ENCODE data around the gene NLRP13.

GRCh38 chr19:55898911-55899310, 33.2 kb downstream of the NLRP13 start:
- TF ChIP-seq SIN3A (IDR thresholded peaks at IDR 0.05; ENCODE audit: low read depth, low read length) = no peak
- TF ChIP-seq, protein P1, sequence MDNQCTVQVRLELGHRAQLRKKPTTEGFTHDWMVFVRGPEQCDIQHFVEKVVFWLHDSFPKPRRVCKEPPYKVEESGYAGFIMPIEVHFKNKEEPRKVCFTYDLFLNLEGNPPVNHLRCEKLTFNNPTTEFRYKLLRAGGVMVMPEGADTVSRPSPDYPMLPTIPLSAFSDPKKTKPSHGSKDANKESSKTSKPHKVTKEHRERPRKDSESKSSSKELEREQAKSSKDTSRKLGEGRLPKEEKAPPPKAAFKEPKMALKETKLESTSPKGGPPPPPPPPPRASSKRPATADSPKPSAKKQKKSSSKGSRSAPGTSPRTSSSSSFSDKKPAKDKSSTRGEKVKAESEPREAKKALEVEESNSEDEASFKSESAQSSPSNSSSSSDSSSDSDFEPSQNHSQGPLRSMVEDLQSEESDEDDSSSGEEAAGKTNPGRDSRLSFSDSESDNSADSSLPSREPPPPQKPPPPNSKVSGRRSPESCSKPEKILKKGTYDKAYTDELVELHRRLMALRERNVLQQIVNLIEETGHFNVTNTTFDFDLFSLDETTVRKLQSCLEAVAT (IDR thresholded peaks at IDR 0.05) = no peak
- TF ChIP-seq NFYB (IDR thresholded peaks at IDR 0.05; ENCODE audit: insufficient read depth, low read depth, low read length) = no peak
- no peak for TF ChIP-seq FOXM1 (IDR thresholded peaks at IDR 0.05; ENCODE audit: low read depth, low read length)
- no peak for TF ChIP-seq RFX5 (IDR thresholded peaks at IDR 0.05; ENCODE audit: low read depth, low read length)
